Neutrophil (primary cell): ENCODE results near the gene RESF1.

Source experiments
- H3K27ac ChIP-seq: fragments of 200-600 bp; sonication (generic); 2 replicates; pipeline ENCODE4 v1.5.1; 2016; ENCODE audit warnings: mild to moderate bottlenecking, moderate library complexity
- H3K27me3 ChIP-seq: fragments of 200-600 bp; sonication (generic); 2 replicates; pipeline ENCODE4 v1.6.0; 2016; ENCODE audit warnings: mild to moderate bottlenecking
- H3K36me3 ChIP-seq: fragments of 200-600 bp; sonication (generic); 2 replicates; pipeline ENCODE4 v1.5.1; 2017
- H3K4me1 ChIP-seq, 2 experiments: fragments of 200-600 bp in 1 of 2; sonication (generic) in 1 of 2; 1 replicate in 1 of 2; 2 replicates in 1 of 2; pipeline versions ENCODE4 v1.5.1 to v1.6.1; 2013 to 2016; ENCODE audit warnings: low read depth in 1 of 2, low read length in 1 of 2, mild to moderate bottlenecking in 1 of 2, moderate library complexity in 1 of 2; ENCODE audit not compliant: control insufficient read depth in 1 of 2, insufficient read depth in 1 of 2
- H3K4me3 ChIP-seq, 2 experiments: fragments of 200-600 bp in 1 of 2; sonication (generic) in 1 of 2; 1 replicate in 1 of 2; 2 replicates in 1 of 2; pipeline ENCODE4 v1.5.1; 2013 to 2016; ENCODE audit warnings: low read depth in 1 of 2, low read length in 1 of 2, mild to moderate bottlenecking in 1 of 2, moderate library complexity in 1 of 2
- H3K9me3 ChIP-seq: fragments of 200-600 bp; sonication (generic); 2 replicates; pipeline ENCODE4 v1.5.1; 2016
- CTCF ChIP-seq: fragments of 200-600 bp; sonication (generic); IDR thresholded peaks from 2 replicates; pipeline ENCODE4 v1.5.1; 2016; ENCODE audit warnings: antibody characterized with exemption

The RESF1 gene

DNA sequence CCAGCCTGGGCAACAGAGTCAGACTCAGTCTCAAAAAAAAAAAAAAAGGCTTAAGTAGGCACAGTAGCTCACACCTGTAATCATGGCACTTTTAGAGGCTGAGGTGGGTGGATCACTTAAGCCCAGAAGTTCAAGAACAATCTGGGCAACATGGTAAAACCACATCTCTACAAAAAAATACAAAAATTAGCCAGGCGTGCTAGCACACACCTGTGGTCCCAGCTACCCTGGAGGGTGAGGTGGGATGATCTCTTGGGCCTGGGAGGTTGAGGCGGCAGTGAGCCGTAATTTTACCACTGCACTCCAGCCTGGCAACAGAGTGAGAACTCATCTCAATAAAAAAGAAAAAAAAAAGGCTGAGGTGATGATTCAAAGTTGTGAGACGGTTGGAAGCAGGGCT, 9.1 kb upstream of the RESF1 start:
- H3K27me3 ChIP-seq, result no peaks in the 10 kb centered on the region
- no peak overlapping the region for H3K4me3 ChIP-seq
- no peaks in the 10 kb centered on the region for H3K36me3 ChIP-seq
- H3K27ac ChIP-seq, result peak overlapping the region; percentile 41
- TF ChIP-seq CTCF, result no peak
- H3K9me3 ChIP-seq, result peaks cover 8% of the 10 kb centered on the region
- peaks cover 0 to 23% of the 10 kb centered on the region in 2 experiments for H3K4me1 ChIP-seq

DNA sequence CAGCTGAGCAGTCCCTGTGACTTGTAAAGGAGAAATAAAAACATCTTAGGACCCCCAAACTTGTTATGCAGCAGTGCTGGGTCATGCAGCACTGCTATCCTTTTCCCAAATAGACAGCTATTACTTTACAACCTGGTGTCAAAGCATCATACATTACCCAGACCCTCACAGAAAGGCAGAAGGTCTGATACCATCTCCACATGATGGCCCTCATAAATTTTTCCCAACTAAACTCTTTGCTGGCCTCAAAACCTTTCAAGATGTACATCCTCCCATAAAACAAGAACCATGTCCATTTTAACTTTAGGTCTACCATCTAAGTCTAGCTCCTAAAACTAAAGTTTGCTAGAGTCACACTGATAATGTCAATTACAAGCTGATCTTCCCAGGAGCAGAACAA, 8.7 kb upstream of the RESF1 start:
- Histone ChIP-seq H3K9me3 (peaks cover 8% of the 10 kb centered on the region), H3K36me3 (no peaks in the 10 kb centered on the region), H3K27ac (peak overlapping the region; percentile 41), H3K27me3 (no peaks in the 10 kb centered on the region), H3K4me1 (peaks cover 2 to 27% of the 10 kb centered on the region in 2 experiments), H3K4me3 (no peak overlapping the region)
- TF ChIP-seq CTCF, result no peak

GRCh38 chr12:31951008-31951407, 8.2 kb upstream of the RESF1 start:
- Histone ChIP-seq H3K4me3 (no peak overlapping the region), H3K4me1 (peaks cover 6 to 31% of the 10 kb centered on the region in 2 experiments), H3K9me3 (peaks cover 8% of the 10 kb centered on the region), H3K27me3 (no peaks in the 10 kb centered on the region), H3K27ac (peak overlapping the region; percentile 41), H3K36me3 (no peaks in the 10 kb centered on the region)
- TF ChIP-seq CTCF, result no peak

DNA sequence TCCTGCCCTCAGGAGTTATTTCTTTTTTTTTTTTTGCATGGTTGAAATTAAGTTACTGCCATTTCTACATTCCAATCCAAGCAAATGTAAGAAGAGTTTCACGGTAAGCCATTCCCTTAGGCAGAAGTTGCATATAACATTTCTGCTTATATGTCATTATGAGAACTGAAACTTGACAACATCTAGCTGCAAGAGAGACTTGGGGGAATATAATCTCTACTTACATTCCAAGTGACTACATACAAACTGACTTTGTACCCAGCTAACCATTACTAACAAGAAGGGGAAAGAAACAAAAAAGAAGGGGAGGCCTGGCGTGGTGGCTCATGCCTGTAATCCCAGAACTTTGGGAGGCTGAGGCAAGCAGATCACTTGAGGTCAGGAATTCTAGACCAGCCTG, 7.3 kb upstream of the RESF1 start:
- Histone ChIP-seq H3K36me3 (no peaks in the 10 kb centered on the region), H3K9me3 (peaks cover 8% of the 10 kb centered on the region), H3K4me3 (no peak overlapping the region), H3K4me1 (peaks cover 6 to 40% of the 10 kb centered on the region in 2 experiments), H3K27ac (no peak overlapping the region), H3K27me3 (no peaks in the 10 kb centered on the region)
- no peak for TF ChIP-seq CTCF

GRCh38 chr12:31952418-31952817, 6.8 kb upstream of the RESF1 start:
- H3K4me3 ChIP-seq, result no peak overlapping the region
- peaks cover 8% of the 10 kb centered on the region for H3K9me3 ChIP-seq
- H3K27ac ChIP-seq, result no peak overlapping the region
- TF ChIP-seq CTCF, result no peak
- no peaks in the 10 kb centered on the region for H3K27me3 ChIP-seq
- no peaks in the 10 kb centered on the region for H3K36me3 ChIP-seq
- H3K4me1 ChIP-seq, result peaks cover 6 to 45% of the 10 kb centered on the region in 2 experiments
